H1 (cell line): Measurements from ENCODE around the gene CDH12. TPM values are rescaled to one million over a fixed set of nuclear protein-coding genes. Genes with fewer than 3 reads are reported as not detected.

Experiments
- CTCF ChIA-PET: fragments of 300-600 bp; sonication (Branson Sonifier 250); formaldehyde crosslinking; loops from one replicate; lab custom pipeline; 2021; ENCODE audit not compliant: partially characterized antibody; lab: Charles Lee
- POLR2A ChIA-PET: fragments of 300-600 bp; sonication (Branson Sonifier 250); formaldehyde crosslinking; loops from one replicate; lab custom pipeline; 2021; ENCODE audit warnings: inconsistent platforms; ENCODE audit not compliant: partially characterized antibody; lab: Charles Lee
- DNase-seq, 2 experiments: peaks; one replicate each; pipeline versions ENCODE4 v3.0.0 to v3.0.0-alpha.2; 2010 to 2022; ENCODE audit warnings: low spot score in 2 of 2, low read depth in 1 of 2, mixed read lengths in 1 of 2
- FAIRE-seq: peaks from 2 replicates; lab custom pipeline; 2011; peaks lifted over from hg19 to GRCh38; lab: Jason Lieb, UNC
- H2AFZ ChIP-seq: 2 replicates; pipeline ENCODE4 v1.8.1; 2012; ENCODE audit warnings: low read length, inconsistent platforms
- H2AK5ac ChIP-seq: 2 replicates; pipeline ENCODE4 v1.6.1; 2013; ENCODE audit warnings: low read depth, low read length
- H2BK120ac ChIP-seq: replicated peaks from 2 replicates; pipeline ENCODE3; 2013; ENCODE audit warnings: low read depth, low read length, inconsistent platforms
- H2BK12ac ChIP-seq: 2 replicates; pipeline ENCODE4 v1.6.1; 2013; ENCODE audit warnings: low read depth, low read length
- H2BK15ac ChIP-seq: 2 replicates; pipeline ENCODE4 v1.6.1; 2013; ENCODE audit warnings: low read length
- H2BK20ac ChIP-seq: 2 replicates; pipeline ENCODE4 v1.6.1; 2013; ENCODE audit warnings: low read length
- H2BK5ac ChIP-seq: 2 replicates; pipeline ENCODE4 v1.6.1; 2013; ENCODE audit warnings: low read depth, low read length
- H3K14ac ChIP-seq: 2 replicates; pipeline ENCODE4 v1.6.1; 2013; ENCODE audit warnings: inconsistent platforms; ENCODE audit not compliant: insufficient read length
- H3K18ac ChIP-seq: 2 replicates; pipeline ENCODE4 v1.6.1; 2013; ENCODE audit warnings: low read length; ENCODE audit errors: extremely low read depth
- H3K23ac ChIP-seq: 2 replicates; pipeline ENCODE4 v1.6.1; 2013; ENCODE audit warnings: inconsistent platforms; ENCODE audit not compliant: insufficient read length
- H3K23me2 ChIP-seq: 2 replicates; pipeline ENCODE4 v1.6.1; 2013; ENCODE audit warnings: low read depth, low read length
- H3K27ac ChIP-seq: 2 replicates; pipeline ENCODE4 v1.6.1; 2011; ENCODE audit warnings: low read depth, low read length, inconsistent platforms
- H3K27me3 ChIP-seq, 4 experiments: replicated peaks in 1 of 4; 1 replicate in 1 of 4; 2 replicates in 3 of 4; pipeline versions ENCODE4 v1.6.1 to v1.8.1; 2011 to 2013; ENCODE audit warnings: low read length in 3 of 4, mild to moderate bottlenecking in 3 of 4, inconsistent platforms in 2 of 4, mixed read lengths in 2 of 4, moderate library complexity in 1 of 4; ENCODE audit not compliant: control insufficient read depth in 3 of 4, insufficient read depth in 3 of 4; ENCODE audit errors: extremely low read depth in 1 of 4
- H3K36me3 ChIP-seq, 4 experiments: 2 replicates each; pipeline versions ENCODE4 v1.6.1 to v1.8.1; 2011 to 2013; ENCODE audit warnings: mild to moderate bottlenecking in 4 of 4, low read length in 3 of 4, moderate library complexity in 2 of 4, control low read depth in 1 of 4, inconsistent platforms in 1 of 4; ENCODE audit not compliant: insufficient read depth in 4 of 4, control insufficient read depth in 2 of 4
- H3K4ac ChIP-seq: replicated peaks from 2 replicates; pipeline ENCODE3; 2013; ENCODE audit warnings: low read length, low read depth, mixed read lengths, inconsistent platforms; ENCODE audit not compliant: insufficient read length
- H3K4me1 ChIP-seq, 4 experiments: replicated peaks in 1 of 4; 1 replicate in 1 of 4; 2 replicates in 3 of 4; pipeline versions ENCODE4 v1.6.1 to v1.8.1; 2011 to 2013; ENCODE audit warnings: low read length in 3 of 4, inconsistent platforms in 2 of 4, mixed read lengths in 1 of 4; ENCODE audit not compliant: insufficient read depth in 4 of 4, control insufficient read depth in 3 of 4
- H3K4me2 ChIP-seq, 2 experiments: 2 replicates each; pipeline versions ENCODE4 v1.6.1 to v1.8.1; 2011 to 2013; ENCODE audit warnings: low read depth in 2 of 2, low read length in 2 of 2, control low read depth in 1 of 2, inconsistent platforms in 1 of 2, mild to moderate bottlenecking in 1 of 2; ENCODE audit not compliant: insufficient read depth in 1 of 2
- H3K4me3 ChIP-seq, 4 experiments: fragments of 200-600, 300-600 bp in 1 of 4; sonication (generic), shearing (Covaris generic), sonication (Bioruptor Twin) in 1 of 4; 2 replicates each; pipeline versions ENCODE4 v1.5.1 to v1.8.1; 2011 to 2016; ENCODE audit warnings: low read length in 4 of 4, low read depth in 3 of 4, control low read depth in 2 of 4, inconsistent platforms in 2 of 4, mild to moderate bottlenecking in 2 of 4, mixed read lengths in 1 of 4, moderate library complexity in 1 of 4; ENCODE audit not compliant: insufficient read depth in 2 of 4; ENCODE audit errors: extremely low read depth in 1 of 4
- H3K56ac ChIP-seq: replicated peaks from 2 replicates; pipeline ENCODE3; 2013; ENCODE audit warnings: low read depth, mild to moderate bottlenecking, mixed read lengths, low read length, inconsistent platforms; ENCODE audit not compliant: insufficient read length
- H3K79me1 ChIP-seq: 2 replicates; pipeline ENCODE4 v1.6.1; 2013; ENCODE audit warnings: low read depth, low read length, control low read depth
- H3K79me2 ChIP-seq, 2 experiments: 2 replicates each; pipeline versions ENCODE4 v1.6.1 to v1.8.1; 2012 to 2013; ENCODE audit warnings: low read length in 2 of 2, mild to moderate bottlenecking in 2 of 2, inconsistent platforms in 1 of 2; ENCODE audit not compliant: insufficient read depth in 2 of 2, control insufficient read depth in 1 of 2
- H3K9ac ChIP-seq, 4 experiments: replicated peaks in 1 of 4; 1 replicate in 1 of 4; 2 replicates in 3 of 4; pipeline versions ENCODE4 v1.6.1 to v1.8.1; 2011 to 2013; ENCODE audit warnings: low read depth in 3 of 4, low read length in 3 of 4, control low read depth in 2 of 4, mild to moderate bottlenecking in 2 of 4, moderate library complexity in 2 of 4, inconsistent platforms in 1 of 4; ENCODE audit errors: extremely low read depth in 1 of 4
- H3K9me3 ChIP-seq, 2 experiments: 2 replicates each; pipeline versions ENCODE4 v1.6.1 to v1.8.1; 2012 to 2013; ENCODE audit warnings: mild to moderate bottlenecking in 2 of 2, moderate library complexity in 2 of 2, control low read depth in 1 of 2, inconsistent platforms in 1 of 2, low read depth in 1 of 2, low read length in 1 of 2, mixed read lengths in 1 of 2; ENCODE audit not compliant: insufficient read depth in 2 of 2
- H4K20me1 ChIP-seq, 2 experiments: replicated peaks in 1 of 2; 2 replicates each; pipeline versions ENCODE3 to v1.8.1; 2011 to 2013; ENCODE audit warnings: inconsistent platforms in 2 of 2, low read length in 2 of 2, mild to moderate bottlenecking in 1 of 2; ENCODE audit not compliant: insufficient read depth in 2 of 2, control insufficient read depth in 1 of 2
- H4K5ac ChIP-seq: 2 replicates; pipeline ENCODE4 v1.6.1; 2013; ENCODE audit warnings: low read length, low read depth, mixed read lengths, inconsistent platforms; ENCODE audit not compliant: insufficient read length
- H4K8ac ChIP-seq: 2 replicates; pipeline ENCODE4 v1.8.0; 2013; ENCODE audit warnings: mild to moderate bottlenecking, moderate library complexity, low read length, inconsistent platforms; ENCODE audit not compliant: insufficient read depth; ENCODE audit errors: extremely low read depth
- H4K91ac ChIP-seq: replicated peaks from 2 replicates; pipeline ENCODE3; 2013; ENCODE audit warnings: low read length, mixed read lengths, inconsistent platforms; ENCODE audit not compliant: insufficient read length
- CREB1 ChIP-seq: IDR thresholded peaks from 2 replicates; pipeline ENCODE4 v1.6.1; 2012; ENCODE audit warnings: inconsistent platforms
- SIN3A ChIP-seq, 2 experiments: IDR thresholded peaks in 1 of 2; conservative IDR thresholded peaks in 1 of 2; 2 replicates each; pipeline ENCODE4 v1.6.1; 2011 to 2012; ENCODE audit warnings: low read length in 2 of 2, improper control_type of control experiment in 1 of 2, low read depth in 1 of 2, mild to moderate bottlenecking in 1 of 2
- SIRT6 ChIP-seq: IDR thresholded peaks from one replicate; pipeline ENCODE4 v1.7.1; 2012; ENCODE audit warnings: low read length, inconsistent platforms
- SUZ12 ChIP-seq: fragments of 200-600 bp; sonication (generic); IDR thresholded peaks from 2 replicates; pipeline ENCODE4 v1.6.1; 2012; ENCODE audit warnings: mild to moderate bottlenecking, inconsistent platforms, low read length, moderate library complexity, mixed read lengths
- polyA plus RNA-seq, 7 experiments: library from polyadenylated mRNA; depleted of rRNA in 3 of 7; stranded (reverse) in 5 of 7; unstranded in 2 of 7; fragments of >200 nt in 5 of 7; fragments of 200-250 nt in 2 of 7; gene quantifications; 1 replicate in 5 of 7; 2 replicates in 1 of 7; 4 replicates in 1 of 7; pipeline versions ENCODE4 v1.2.1 to v1.2.3, GENCODE V29; 2011 to 2013; ENCODE audit warnings: missing spikeins in 2 of 7, mixed read lengths in 2 of 7
- total RNA-seq: library from RNA; stranded (reverse); fragmentation: NEBNext Ultra II Directional; extraction: Animal tissue kit (Norgen Biotek cat#: 25700); gene quantifications from 2 replicates; pipeline ENCODE4 v1.2.1, GENCODE V29; 2021

The CDH12 gene
- total and polyA plus RNA-seq, 2 of the 8 experiments (the other 6 are each of a cell fraction or from before 2014, with no cell fraction given) = 0.03 TPM; not detected in 1

- CTCF ChIA-PET = no interaction called here
These were observed 462.3 kb downstream of the CDH12 start for GRCh38 chr5:22390888-22391287.

More at GRCh38 chr5:22390888-22391287, 462.3 kb downstream of the CDH12 start:
- no peak overlapping the region for H3K56ac ChIP-seq
- peak overlapping the region; percentile 81; the same call in 1 of the 2 replicates for H2AFZ ChIP-seq
- no peak overlapping the region for H3K4me3 ChIP-seq
- DNase-seq = no peak
- H2AK5ac ChIP-seq = no peak overlapping the region
- H3K4me2 ChIP-seq = no peak overlapping the region
- H4K20me1 ChIP-seq = no peaks in the 10 kb centered on the region
- no peak overlapping the region for H4K5ac ChIP-seq
- no peak overlapping the region for H4K91ac ChIP-seq
- H3K23ac ChIP-seq = no peak overlapping the region
- no peak overlapping the region for H3K14ac ChIP-seq
- H3K79me1 ChIP-seq = no peaks in the 10 kb centered on the region
- H3K36me3 ChIP-seq = no peaks in the 10 kb centered on the region
- H3K18ac ChIP-seq = no peak overlapping the region
- TF ChIP-seq SIRT6 (no peak), CREB1 (no peak), SIN3A (conservative IDR thresholded peaks at IDR 0.05 in 1 of 2, IDR thresholded peaks at IDR 0.05 in 1 of 2; ENCODE audit: low read depth in 1 of 2, low read length in 2 of 2) (no peak), SUZ12 (no peak)
- no peak overlapping the region for H3K4ac ChIP-seq
- no peak overlapping the region for H2BK15ac ChIP-seq
- POLR2A ChIA-PET = no interaction called here
- no peak overlapping the region for H3K9ac ChIP-seq
- no peak for FAIRE-seq
- no peak overlapping the region for H4K8ac ChIP-seq
- H2BK12ac ChIP-seq = no peak overlapping the region
- H3K27me3 ChIP-seq = no peaks in the 10 kb centered on the region
- no peaks in the 10 kb centered on the region for H3K79me2 ChIP-seq
- no peak overlapping the region for H2BK5ac ChIP-seq
- H3K23me2 ChIP-seq = no peaks in the 10 kb centered on the region
- H2BK120ac ChIP-seq = no peak overlapping the region
- no peaks in the 10 kb centered on the region for H3K4me1 ChIP-seq
- no peaks in the 10 kb centered on the region for H3K9me3 ChIP-seq
- H3K27ac ChIP-seq = no peak overlapping the region
- no peak overlapping the region for H2BK20ac ChIP-seq
